HEK293 (cell line): Measurements from ENCODE around the gene ZNF768.

Experiments
- AEBP2 ChIP-seq: fragments of 450-650 bp; formaldehyde crosslinking; IDR thresholded peaks from 2 replicates; pipeline ENCODE4 v1.5.1; 2016; ENCODE audit warnings: missing biosample characterization, missing genetic modification characterization, borderline replicate concordance
- ATF2 ChIP-seq: fragments of 450-650 bp; formaldehyde crosslinking; IDR thresholded peaks from 2 replicates; pipeline ENCODE4 v1.5.1; 2016; ENCODE audit warnings: missing biosample characterization, missing genetic modification characterization, low read depth
- HIC1 ChIP-seq: fragments of 450-650 bp; formaldehyde crosslinking; IDR thresholded peaks from 2 replicates; pipeline ENCODE4 v1.5.1; 2016; ENCODE audit warnings: missing biosample characterization, missing genetic modification characterization
- HOXA7 ChIP-seq: sonication (generic); formaldehyde crosslinking; IDR thresholded peaks from 2 replicates; pipeline ENCODE4 v1.8.1; 2022; ENCODE audit warnings: missing genetic modification reagents, borderline replicate concordance
- OVOL3 ChIP-seq: fragments of 450-650 bp; formaldehyde crosslinking; IDR thresholded peaks from 2 replicates; pipeline ENCODE4 v1.5.1; 2016; ENCODE audit warnings: missing biosample characterization, missing genetic modification characterization
- PATZ1 ChIP-seq: fragments of 450-650 bp; formaldehyde crosslinking; IDR thresholded peaks from 2 replicates; pipeline ENCODE4 v1.5.1; 2016; ENCODE audit warnings: missing biosample characterization, missing genetic modification characterization
- RBAK ChIP-seq: fragments of 450-650 bp; formaldehyde crosslinking; IDR thresholded peaks from 2 replicates; pipeline ENCODE4 v1.5.1; 2016; ENCODE audit warnings: missing biosample characterization, missing genetic modification characterization
- ZBTB8A ChIP-seq: fragments of 450-650 bp; formaldehyde crosslinking; IDR thresholded peaks from 2 replicates; pipeline ENCODE4 v1.5.1; 2016; ENCODE audit warnings: missing biosample characterization, missing genetic modification characterization
- ZFP3 ChIP-seq: fragments of 450-650 bp; formaldehyde crosslinking; IDR thresholded peaks from 2 replicates; pipeline ENCODE4 v1.5.1; 2016; ENCODE audit warnings: low read depth, missing biosample characterization, missing genetic modification characterization
- ZNF10 ChIP-seq: fragments of 450-650 bp; formaldehyde crosslinking; IDR thresholded peaks from 2 replicates; pipeline ENCODE4 v1.5.1; 2017; ENCODE audit warnings: missing biosample characterization, missing genetic modification characterization
- ZNF169 ChIP-seq: fragments of 450-650 bp; formaldehyde crosslinking; IDR thresholded peaks from 2 replicates; pipeline ENCODE4 v1.5.1; 2016; ENCODE audit warnings: missing biosample characterization, missing genetic modification characterization
- ZNF175 ChIP-seq: fragments of 450-650 bp; formaldehyde crosslinking; IDR thresholded peaks from 2 replicates; pipeline ENCODE4 v1.5.1; 2016; ENCODE audit warnings: missing biosample characterization, missing genetic modification characterization
- ZNF19 ChIP-seq: fragments of 450-650 bp; formaldehyde crosslinking; IDR thresholded peaks from 2 replicates; pipeline ENCODE4; 2016; ENCODE audit warnings: missing biosample characterization, missing genetic modification characterization, low read depth
- ZNF2 ChIP-seq: fragments of 450-650 bp; formaldehyde crosslinking; IDR thresholded peaks from 2 replicates; pipeline ENCODE4 v1.5.1; 2016; ENCODE audit warnings: missing biosample characterization, missing genetic modification characterization
- ZNF221 ChIP-seq: fragments of 450-650 bp; formaldehyde crosslinking; IDR thresholded peaks from 2 replicates; pipeline ENCODE4 v1.5.1; 2017; ENCODE audit warnings: missing biosample characterization, missing genetic modification characterization, borderline replicate concordance
- ZNF23 ChIP-seq: fragments of 450-650 bp; formaldehyde crosslinking; IDR thresholded peaks from 2 replicates; pipeline ENCODE4 v1.5.1; 2016; ENCODE audit warnings: missing biosample characterization, missing genetic modification characterization, borderline replicate concordance
- ZNF266 ChIP-seq: fragments of 450-650 bp; formaldehyde crosslinking; IDR thresholded peaks from 2 replicates; pipeline ENCODE4 v1.5.1; 2016; ENCODE audit warnings: missing biosample characterization, missing genetic modification characterization, low read depth
- ZNF354C ChIP-seq: fragments of 450-650 bp; formaldehyde crosslinking; IDR thresholded peaks from 2 replicates; pipeline ENCODE4 v1.5.1; 2016; ENCODE audit warnings: missing biosample characterization, missing genetic modification characterization, low read depth, borderline replicate concordance
- ZNF362 ChIP-seq: fragments of 450-650 bp; formaldehyde crosslinking; IDR thresholded peaks from 2 replicates; pipeline ENCODE4 v1.5.1; 2016; ENCODE audit warnings: missing biosample characterization, missing genetic modification characterization
- ZNF366 ChIP-seq: fragments of 450-650 bp; formaldehyde crosslinking; conservative IDR thresholded peaks from 2 replicates; pipeline ENCODE4 v1.5.1; 2016; ENCODE audit warnings: missing biosample characterization, missing genetic modification characterization
- ZNF423 ChIP-seq: fragments of 450-650 bp; formaldehyde crosslinking; IDR thresholded peaks from 2 replicates; pipeline ENCODE4 v1.5.1; 2016; ENCODE audit warnings: missing biosample characterization, missing genetic modification characterization
- ZNF501 ChIP-seq: fragments of 450-650 bp; formaldehyde crosslinking; IDR thresholded peaks from 2 replicates; pipeline ENCODE4 v1.5.1; 2016; ENCODE audit warnings: missing biosample characterization, missing genetic modification characterization
- ZNF510 ChIP-seq: fragments of 450-650 bp; formaldehyde crosslinking; IDR thresholded peaks from 2 replicates; pipeline ENCODE4 v1.5.1; 2018; ENCODE audit warnings: mild to moderate bottlenecking, missing genetic modification characterization, missing biosample characterization; ENCODE audit not compliant: insufficient replicate concordance
- ZNF610 ChIP-seq: fragments of 450-650 bp; formaldehyde crosslinking; IDR thresholded peaks from 2 replicates; pipeline ENCODE4 v1.5.1; 2016; ENCODE audit warnings: missing biosample characterization, missing genetic modification characterization, borderline replicate concordance
- ZNF645 ChIP-seq: fragments of 450-650 bp; formaldehyde crosslinking; IDR thresholded peaks from 2 replicates; pipeline ENCODE4; 2016; ENCODE audit warnings: missing biosample characterization, missing genetic modification characterization
- ZNF660 ChIP-seq: fragments of 450-650 bp; IDR thresholded peaks from 2 replicates; pipeline ENCODE4 v1.5.1; 2018; ENCODE audit warnings: missing biosample characterization, mild to moderate bottlenecking, missing genetic modification characterization
- ZNF677 ChIP-seq: fragments of 450-650 bp; IDR thresholded peaks from 2 replicates; pipeline ENCODE4 v1.5.0; 2018; ENCODE audit warnings: missing biosample characterization, mild to moderate bottlenecking, missing genetic modification characterization, moderate library complexity
- ZNF707 ChIP-seq: fragments of 450-650 bp; formaldehyde crosslinking; IDR thresholded peaks from 2 replicates; pipeline ENCODE4 v1.5.1; 2016; ENCODE audit warnings: missing biosample characterization, missing genetic modification characterization
- ZNF777 ChIP-seq: fragments of 450-650 bp; formaldehyde crosslinking; IDR thresholded peaks from 2 replicates; pipeline ENCODE4 v1.5.1; 2017; ENCODE audit warnings: missing biosample characterization, missing genetic modification characterization, borderline replicate concordance
- ZSCAN16 ChIP-seq: fragments of 450-650 bp; formaldehyde crosslinking; IDR thresholded peaks from 2 replicates; pipeline ENCODE4 v1.5.1; 2016; ENCODE audit warnings: missing biosample characterization, missing genetic modification characterization

ZNF768 gene

GRCh38 chr16:30557957-30558788, 31.8 kb upstream of the ZNF768 start, which contains the start of gene ZNF764 (continued):
- TF ChIP-seq ZNF266 (no peak), ZNF23 (tag by site-specific recombination) (no peak), ZNF19 (tag by site-specific recombination) (no peak), ZFP3 (tag by site-specific recombination) (no peak), ZNF777 (tag by site-specific recombination) (peak; percentile 95), RBAK (tag by site-specific recombination) (no peak), ZNF645 (tag by site-specific recombination) (no peak), ZNF362 (tag by site-specific recombination) (no peak), ZNF2 (peak; percentile 75), HIC1 (tag by site-specific recombination) (peak; percentile 99; the same call in 1 of the 2 replicates), ZNF423 (tag by site-specific recombination) (no peak), ZNF510 (tag by site-specific recombination) (peak; percentile 92), OVOL3 (tag by site-specific recombination) (peak; percentile 95), ZNF175 (tag by site-specific recombination) (no peak), ATF2 (tag by site-specific recombination) (no peak), PATZ1 (tag by site-specific recombination) (peak; percentile 92), ZNF660 (peak; percentile 96), ZNF707 (tag by site-specific recombination) (no peak), AEBP2 (tag by site-specific recombination) (no peak), ZNF169 (no peak), HOXA7 (no peak), ZSCAN16 (0 out of 2 replicates have a peak, but pooled peaks have one; percentile 11), ZBTB8A (tag by site-specific recombination) (peak; percentile 99), ZNF501 (tag by site-specific recombination) (peak; percentile 68), ZNF677 (tag by site-specific recombination) (no peak), ZNF354C (tag by site-specific recombination) (no peak), ZNF10 (tag by site-specific recombination) (peak; percentile 35; the same call in 1 of the 2 replicates), ZNF221 (tag by site-specific recombination) (no peak), ZNF610 (tag by site-specific recombination) (no peak; the same call in none of the 2 replicates), ZNF366 (tag by site-specific recombination) (peak; percentile 76)
